Gastroesophageal sphincter (tissue), 4 donors: ENCODE data around the gene PARD6G. TPM values are rescaled to one million over a fixed set of nuclear protein-coding genes. Genes with fewer than 3 reads are reported as not detected.

Experiments
- ATAC-seq: fragments of 150-250 bp; one replicate; pipeline ENCODE4 v1.9.1; 2016; ENCODE audit warnings: mild to moderate bottlenecking, moderate library complexity
- H3K27ac ChIP-seq, 4 donors: fragments of 200-600 bp; sonication (generic) in 3 of 4; 1 replicate in 3 of 4; 2 replicates in 1 of 4; pipeline ENCODE4 v1.5.1; 2016 to 2019
- H3K27me3 ChIP-seq: fragments of 200-600 bp; sonication (generic); one replicate; pipeline ENCODE4 v1.5.1; 2019
- H3K36me3 ChIP-seq, 2 donors: fragments of 200-600 bp; sonication (generic); one replicate each; pipeline ENCODE4 v1.5.1; 2019; ENCODE audit warnings: control low read depth in 1 of 2
- H3K4me1 ChIP-seq, 3 donors: fragments of 200-600 bp; sonication (generic); 1 replicate in 2 of 3; 2 replicates in 1 of 3; pipeline ENCODE4 v1.5.1; 2016 to 2019; ENCODE audit warnings: control low read depth in 2 of 3
- H3K4me3 ChIP-seq, 2 donors: fragments of 200-600 bp; sonication (generic); one replicate each; pipeline ENCODE4 v1.5.1; 2019; ENCODE audit warnings: mild to moderate bottlenecking in 1 of 2, moderate library complexity in 1 of 2
- H3K9me3 ChIP-seq, 3 donors: fragments of 200-600 bp; sonication (generic); one replicate each; pipeline ENCODE4 v1.5.1; 2017 to 2019; ENCODE audit warnings: control low read depth in 2 of 3
- EP300 ChIP-seq: sonication (generic); formaldehyde crosslinking; IDR thresholded peaks from one replicate; pipeline ENCODE4 v1.6.1; 2017; ENCODE audit warnings: antibody characterized with exemption, mild to moderate bottlenecking
- POLR2A ChIP-seq, 2 donors: fragments of 450-650 bp; IDR thresholded peaks; one replicate each; pipeline ENCODE4 v1.6.1; 2017; ENCODE audit warnings: antibody characterized with exemption in 2 of 2, mild to moderate bottlenecking in 2 of 2, moderate library complexity in 1 of 2
- POLR2AphosphoS5 ChIP-seq: sonication (generic); formaldehyde crosslinking; IDR thresholded peaks from one replicate; pipeline ENCODE4 v1.6.1; 2017; ENCODE audit warnings: antibody characterized with exemption
- WGBS, 2 donors: methylation state at CpG; one replicate each; pipeline ENCODE4 v1.1.5; 2018; ENCODE audit warnings: low coverage in 1 of 2; 5-methylcytosine and 5-hydroxymethylcytosine counted together
- total RNA-seq, 4 donors: library from RNA; depleted of rRNA; stranded (reverse); fragments of >200 nt; gene quantifications; one replicate each; pipeline ENCODE4 v1.1.0, GENCODE V29; 2016
- TF ChIP-seq, protein P1 (sequence below), 4 experiments: fragments of 200-600 bp in 2 of 4; fragments of 450-650 bp in 2 of 4; sonication (generic) in 1 of 4; IDR thresholded peaks; one replicate each; pipeline ENCODE4 v1.5.1; 2017 to 2019; ENCODE audit warnings: antibody characterized with exemption in 4 of 4, mild to moderate bottlenecking in 2 of 4, moderate library complexity in 2 of 4

PARD6G gene
- total RNA-seq, 4 donors from 2014 or later, result 3.7 to 14.0 (median 8.6) TPM

DNA sequence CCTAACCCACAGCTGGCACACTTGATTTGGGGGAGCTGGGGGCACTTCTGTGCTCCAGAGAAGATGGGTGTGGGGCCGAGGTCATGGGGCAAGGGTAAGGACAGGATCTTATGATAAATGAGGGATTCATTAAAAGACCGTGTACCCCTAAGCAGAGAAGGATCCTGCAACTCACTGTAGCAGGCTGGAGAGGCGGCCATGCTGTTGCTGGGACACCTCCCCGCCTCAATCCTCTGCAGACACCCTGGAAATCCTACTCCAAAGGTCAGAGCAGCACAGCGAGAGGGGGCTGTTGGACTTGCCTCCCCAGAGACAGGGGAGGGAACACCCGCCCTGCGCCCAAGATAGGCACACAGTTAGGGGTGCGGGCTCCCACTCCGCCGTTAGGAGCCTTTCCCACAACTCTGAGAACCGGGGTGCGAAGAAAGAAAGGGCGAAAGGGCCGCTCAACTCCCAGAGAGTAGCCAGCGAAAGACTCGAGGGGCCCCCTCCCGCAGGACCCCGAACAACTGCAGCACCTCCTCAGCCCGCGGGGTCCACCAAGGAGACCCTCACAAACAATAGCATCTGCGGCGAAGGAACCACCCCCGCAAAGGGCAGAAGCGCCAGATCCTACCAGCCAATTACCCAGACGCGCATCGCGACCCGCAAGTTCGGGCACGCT, 1.4 kb downstream of the PARD6G start:
- 36 to 37% methylated on average over 2 to 13 of the region's 31 CpGs for WGBS, 2 donors
- H3K4me3 ChIP-seq, result peak overlapping the region; percentile 77 to 89
- no peaks in the 10 kb centered on the region for H3K9me3 ChIP-seq
- H3K27me3 ChIP-seq, result no peaks in the 10 kb centered on the region
- ATAC-seq, result no peak
- peaks cover 0 to 20% (median 6%) of the 10 kb centered on the region in 3 donors for H3K4me1 ChIP-seq
- H3K27ac ChIP-seq, result peak overlapping the region in 1 of 4 donors; percentile 75
- TF ChIP-seq, protein P1, sequence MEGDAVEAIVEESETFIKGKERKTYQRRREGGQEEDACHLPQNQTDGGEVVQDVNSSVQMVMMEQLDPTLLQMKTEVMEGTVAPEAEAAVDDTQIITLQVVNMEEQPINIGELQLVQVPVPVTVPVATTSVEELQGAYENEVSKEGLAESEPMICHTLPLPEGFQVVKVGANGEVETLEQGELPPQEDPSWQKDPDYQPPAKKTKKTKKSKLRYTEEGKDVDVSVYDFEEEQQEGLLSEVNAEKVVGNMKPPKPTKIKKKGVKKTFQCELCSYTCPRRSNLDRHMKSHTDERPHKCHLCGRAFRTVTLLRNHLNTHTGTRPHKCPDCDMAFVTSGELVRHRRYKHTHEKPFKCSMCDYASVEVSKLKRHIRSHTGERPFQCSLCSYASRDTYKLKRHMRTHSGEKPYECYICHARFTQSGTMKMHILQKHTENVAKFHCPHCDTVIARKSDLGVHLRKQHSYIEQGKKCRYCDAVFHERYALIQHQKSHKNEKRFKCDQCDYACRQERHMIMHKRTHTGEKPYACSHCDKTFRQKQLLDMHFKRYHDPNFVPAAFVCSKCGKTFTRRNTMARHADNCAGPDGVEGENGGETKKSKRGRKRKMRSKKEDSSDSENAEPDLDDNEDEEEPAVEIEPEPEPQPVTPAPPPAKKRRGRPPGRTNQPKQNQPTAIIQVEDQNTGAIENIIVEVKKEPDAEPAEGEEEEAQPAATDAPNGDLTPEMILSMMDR (IDR thresholded peaks at IDR 0.05), result no peak
- TF ChIP-seq POLR2AphosphoS5 (no peak), EP300 (no peak), POLR2A (IDR thresholded peaks at IDR 0.05) (no peak)
- no peaks in the 10 kb centered on the region for H3K36me3 ChIP-seq

DNA sequence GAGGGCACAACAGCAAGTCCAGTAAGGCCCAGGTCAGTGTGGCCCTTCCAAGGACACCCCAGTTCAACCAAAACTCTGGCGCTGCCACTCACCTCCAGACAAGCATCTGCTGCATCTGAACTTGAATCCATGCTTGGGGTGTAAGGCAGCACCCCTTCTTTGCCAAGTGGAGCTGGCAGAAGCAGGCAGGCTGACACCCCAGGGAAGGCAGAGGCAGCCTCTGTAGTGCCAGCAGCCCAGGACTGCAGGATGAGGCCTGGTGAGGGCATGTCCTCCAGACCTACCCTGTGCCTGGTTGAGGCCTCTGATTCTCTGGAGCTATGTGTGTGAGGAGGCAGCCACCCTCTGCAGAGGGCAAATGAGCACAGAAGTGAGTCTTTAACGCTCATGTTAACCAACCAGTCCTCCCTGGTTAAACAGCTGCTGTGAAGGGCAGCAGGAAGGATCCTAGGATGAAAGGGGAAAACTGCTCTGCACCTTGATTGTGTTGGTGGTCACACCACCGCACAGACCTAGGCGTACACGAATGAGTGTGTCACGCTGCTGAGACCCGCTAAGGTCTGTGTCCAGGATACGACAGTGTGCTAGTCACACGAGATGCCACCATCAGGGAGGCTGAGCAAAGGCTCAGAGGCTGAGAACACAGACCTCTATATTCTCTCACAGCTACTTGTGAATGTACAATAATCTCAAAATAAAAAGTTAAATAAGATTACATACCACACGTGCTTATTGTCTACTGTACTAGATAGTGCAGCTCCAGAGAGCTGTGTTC, 2.2 kb downstream of the PARD6G start:
- no peak for ATAC-seq
- Histone ChIP-seq H3K27me3 (no peaks in the 10 kb centered on the region), H3K9me3 (no peaks in the 10 kb centered on the region), H3K27ac (no peak overlapping the region), H3K4me3 (no peak overlapping the region), H3K4me1 (peaks cover 0 to 20% (median 6%) of the 10 kb centered on the region in 3 donors), H3K36me3 (no peaks in the 10 kb centered on the region)
- TF ChIP-seq POLR2AphosphoS5, result no peak
- TF ChIP-seq EP300, result no peak
- no peak for TF ChIP-seq POLR2A (IDR thresholded peaks at IDR 0.05)
- TF ChIP-seq, protein P1 (IDR thresholded peaks at IDR 0.05), result no peak
- 17 to 77% methylated on average over 1 to 9 of the region's 10 CpGs for WGBS, 2 donors

DNA sequence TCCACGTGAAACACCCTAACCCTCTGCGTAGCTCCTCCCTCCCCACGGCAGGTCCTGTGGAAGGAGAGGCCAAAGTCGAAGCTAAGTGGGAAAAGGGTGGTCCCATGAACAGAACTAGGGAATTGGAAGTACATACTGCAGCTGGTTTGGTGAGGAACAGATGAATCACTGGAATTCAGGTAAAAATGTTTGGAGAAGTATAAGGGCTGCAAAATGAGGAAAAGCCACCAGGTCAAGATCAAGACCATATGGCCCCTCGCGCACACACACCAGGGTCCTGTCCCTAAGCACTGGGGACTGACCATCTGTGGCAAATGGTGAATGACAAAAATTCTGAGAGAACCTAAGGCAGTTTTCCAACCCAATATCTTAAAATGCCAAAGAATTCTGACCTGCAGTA, 3.1 kb downstream of the PARD6G start:
- H3K27ac ChIP-seq, result no peak overlapping the region
- no peaks in the 10 kb centered on the region for H3K36me3 ChIP-seq
- WGBS, 2 donors, result 91 to 100% methylated on average over 2 to 5 of the region's 6 CpGs
- no peaks in the 10 kb centered on the region for H3K27me3 ChIP-seq
- ATAC-seq, result no peak
- TF ChIP-seq POLR2A (IDR thresholded peaks at IDR 0.05) (no peak), EP300 (no peak)
- TF ChIP-seq, protein P1 (IDR thresholded peaks at IDR 0.05), result no peak
- H3K4me3 ChIP-seq, result no peak overlapping the region
- H3K9me3 ChIP-seq, result no peaks in the 10 kb centered on the region
- peaks cover 0 to 20% (median 6%) of the 10 kb centered on the region in 3 donors for H3K4me1 ChIP-seq

DNA sequence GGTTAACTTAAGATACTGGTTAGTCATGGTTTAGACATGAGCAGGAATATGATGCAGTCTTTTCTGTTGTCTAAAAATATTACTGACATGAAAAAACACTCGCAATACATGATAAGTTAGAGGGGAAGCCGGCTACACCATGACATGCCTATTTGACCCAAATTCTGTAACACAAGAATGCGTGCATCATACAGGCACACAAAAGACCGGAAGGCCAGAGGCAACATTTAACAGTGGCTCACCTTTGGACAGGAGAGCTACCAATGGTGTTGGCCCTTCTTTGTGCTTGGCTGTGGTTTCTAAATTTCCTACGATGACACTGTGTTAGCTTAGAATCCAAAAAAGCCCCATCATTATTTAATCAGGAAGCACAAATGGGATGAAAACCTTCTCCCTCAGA, 4.1 kb downstream of the PARD6G start:
- no peaks in the 10 kb centered on the region for H3K36me3 ChIP-seq
- ATAC-seq, result no peak
- WGBS, 2 donors, result 82% methylated on average over 5 of the region's 5 CpGs
- TF ChIP-seq POLR2AphosphoS5 (no peak), EP300 (no peak), POLR2A (IDR thresholded peaks at IDR 0.05) (no peak)
- TF ChIP-seq, protein P1 (IDR thresholded peaks at IDR 0.05), result no peak
- H3K4me1 ChIP-seq, result peaks cover 0 to 20% (median 6%) of the 10 kb centered on the region in 3 donors
- H3K4me3 ChIP-seq, result no peak overlapping the region
- H3K27ac ChIP-seq, result no peak overlapping the region
- no peaks in the 10 kb centered on the region for H3K27me3 ChIP-seq
- no peaks in the 10 kb centered on the region for H3K9me3 ChIP-seq
